ENCODE data around the gene XKR3.

XKR3 gene

DNA sequence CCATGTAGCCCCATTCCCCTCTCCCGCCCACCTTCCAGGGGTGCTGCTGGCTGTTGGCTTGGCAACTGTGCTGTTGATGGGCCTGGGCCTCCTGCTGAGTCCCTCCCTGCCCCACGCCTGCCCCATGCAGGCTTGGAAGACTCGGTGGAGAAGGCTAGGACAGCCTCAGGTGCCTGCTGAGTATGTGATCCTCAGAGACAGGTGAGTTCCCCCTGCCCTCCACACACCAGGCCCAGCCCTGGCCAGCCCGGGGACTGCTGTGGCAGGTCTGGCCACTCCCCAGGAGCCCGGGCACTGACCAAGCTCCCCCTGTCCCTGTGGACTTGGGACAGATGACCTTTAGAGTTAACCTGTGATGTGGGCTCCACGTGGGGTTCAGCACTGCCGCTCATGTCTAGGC, 20.7 kb upstream of the XKR3 start:
- TF ChIP-seq, protein P1, sequence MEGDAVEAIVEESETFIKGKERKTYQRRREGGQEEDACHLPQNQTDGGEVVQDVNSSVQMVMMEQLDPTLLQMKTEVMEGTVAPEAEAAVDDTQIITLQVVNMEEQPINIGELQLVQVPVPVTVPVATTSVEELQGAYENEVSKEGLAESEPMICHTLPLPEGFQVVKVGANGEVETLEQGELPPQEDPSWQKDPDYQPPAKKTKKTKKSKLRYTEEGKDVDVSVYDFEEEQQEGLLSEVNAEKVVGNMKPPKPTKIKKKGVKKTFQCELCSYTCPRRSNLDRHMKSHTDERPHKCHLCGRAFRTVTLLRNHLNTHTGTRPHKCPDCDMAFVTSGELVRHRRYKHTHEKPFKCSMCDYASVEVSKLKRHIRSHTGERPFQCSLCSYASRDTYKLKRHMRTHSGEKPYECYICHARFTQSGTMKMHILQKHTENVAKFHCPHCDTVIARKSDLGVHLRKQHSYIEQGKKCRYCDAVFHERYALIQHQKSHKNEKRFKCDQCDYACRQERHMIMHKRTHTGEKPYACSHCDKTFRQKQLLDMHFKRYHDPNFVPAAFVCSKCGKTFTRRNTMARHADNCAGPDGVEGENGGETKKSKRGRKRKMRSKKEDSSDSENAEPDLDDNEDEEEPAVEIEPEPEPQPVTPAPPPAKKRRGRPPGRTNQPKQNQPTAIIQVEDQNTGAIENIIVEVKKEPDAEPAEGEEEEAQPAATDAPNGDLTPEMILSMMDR (IDR thresholded peaks at IDR 0.05) = no peak
- intact Hi-C loops (cut with DNase I; ENCODE audit: low total_unique reads) = no loop called here
- no peak for DNase-seq
- H3K27me3 ChIP-seq = no peaks in the 10 kb centered on the region
- no peak overlapping the region for H3K27ac ChIP-seq
- H3K36me3 ChIP-seq = no peaks in the 10 kb centered on the region
- no peaks in the 10 kb centered on the region for H3K4me1 ChIP-seq
- H3K4me3 ChIP-seq = no peak overlapping the region
- no peaks in the 10 kb centered on the region for H3K9me3 ChIP-seq

DNA sequence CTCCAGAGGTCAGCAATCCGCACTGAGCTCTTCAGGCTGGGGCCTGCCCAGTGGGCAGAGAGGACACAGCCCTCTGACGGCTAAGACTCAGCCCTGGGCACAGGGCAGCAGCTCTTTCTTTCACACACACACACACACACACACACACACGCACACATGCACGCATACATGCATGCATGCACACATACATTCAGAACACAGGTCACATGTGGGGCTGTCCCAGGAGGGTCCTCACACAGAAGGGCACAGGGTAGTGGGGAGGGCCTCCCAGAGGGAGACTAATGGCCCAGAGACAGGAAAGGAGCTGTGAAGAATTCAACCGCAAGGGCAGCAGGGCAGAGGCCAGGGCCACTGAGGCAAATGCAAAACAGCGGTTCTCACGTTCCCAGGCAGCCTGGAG, 20.3 kb upstream of the XKR3 start:
- H3K27ac ChIP-seq = no peak overlapping the region
- TF ChIP-seq, protein P1 (IDR thresholded peaks at IDR 0.05) = no peak
- no peaks in the 10 kb centered on the region for H3K27me3 ChIP-seq
- intact Hi-C loops (cut with DNase I; ENCODE audit: low total_unique reads) = no loop called here
- no peaks in the 10 kb centered on the region for H3K4me1 ChIP-seq
- no peaks in the 10 kb centered on the region for H3K9me3 ChIP-seq
- H3K4me3 ChIP-seq = no peak overlapping the region
- DNase-seq = no peak
- H3K36me3 ChIP-seq = no peaks in the 10 kb centered on the region

DNA sequence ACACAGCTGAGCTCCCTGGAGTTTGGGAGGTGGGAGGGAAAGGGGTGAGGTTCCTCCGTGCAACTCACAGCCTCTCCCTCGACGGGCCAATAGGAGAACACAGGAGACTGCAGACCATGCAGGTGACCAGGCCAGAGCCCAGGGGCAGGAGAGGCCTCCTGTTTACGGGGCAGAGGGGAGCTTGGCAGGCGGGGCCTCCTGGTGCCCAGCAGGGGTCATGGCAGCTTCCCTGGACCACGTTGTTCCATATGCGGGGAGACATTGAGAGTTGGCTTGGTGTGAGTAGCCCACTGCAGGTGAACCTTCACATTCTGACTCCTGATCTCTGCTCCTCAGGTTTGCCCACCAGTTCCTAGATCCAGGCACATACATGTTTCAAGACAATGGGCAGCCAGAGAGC, 19.3 kb upstream of the XKR3 start:
- no peak overlapping the region for H3K27ac ChIP-seq
- H3K36me3 ChIP-seq = no peaks in the 10 kb centered on the region
- TF ChIP-seq, protein P1 (IDR thresholded peaks at IDR 0.05) = no peak
- no peaks in the 10 kb centered on the region for H3K4me1 ChIP-seq
- intact Hi-C loops (cut with DNase I; ENCODE audit: low total_unique reads) = no loop called here
- no peak overlapping the region for H3K4me3 ChIP-seq
- H3K9me3 ChIP-seq = no peaks in the 10 kb centered on the region
- no peaks in the 10 kb centered on the region for H3K27me3 ChIP-seq
- no peak for DNase-seq

DNA sequence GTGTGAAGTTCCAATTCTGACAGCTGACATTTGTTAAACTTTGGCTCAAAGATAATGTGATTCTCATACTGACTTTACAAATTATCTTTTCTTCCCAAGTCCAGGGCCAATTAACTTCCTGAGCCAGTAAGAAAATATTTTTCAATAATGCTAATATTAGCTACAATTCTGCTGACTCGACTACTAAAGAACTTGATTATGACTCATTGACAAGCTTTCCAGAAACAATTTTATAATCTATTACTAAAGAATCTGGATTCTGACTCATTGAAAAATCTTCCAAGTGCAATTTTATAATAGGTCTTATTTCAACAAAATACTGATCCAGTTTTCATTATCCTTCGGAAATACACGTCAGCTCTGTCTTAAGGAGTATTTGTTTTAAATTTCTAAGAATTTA, 12.9 kb upstream of the XKR3 start:
- no peaks in the 10 kb centered on the region for H3K36me3 ChIP-seq
- H3K4me1 ChIP-seq = peaks cover 0 to 14% (median 1%) of the 10 kb centered on the region in 4 donors
- TF ChIP-seq, protein P1 (IDR thresholded peaks at IDR 0.05) = no peak
- intact Hi-C loops (cut with DNase I; ENCODE audit: low total_unique reads) = no loop called here
- H3K27ac ChIP-seq = no peak overlapping the region
- H3K9me3 ChIP-seq = no peaks in the 10 kb centered on the region
- no peak for DNase-seq
- no peak overlapping the region for H3K4me3 ChIP-seq
- H3K27me3 ChIP-seq = no peaks in the 10 kb centered on the region

DNA sequence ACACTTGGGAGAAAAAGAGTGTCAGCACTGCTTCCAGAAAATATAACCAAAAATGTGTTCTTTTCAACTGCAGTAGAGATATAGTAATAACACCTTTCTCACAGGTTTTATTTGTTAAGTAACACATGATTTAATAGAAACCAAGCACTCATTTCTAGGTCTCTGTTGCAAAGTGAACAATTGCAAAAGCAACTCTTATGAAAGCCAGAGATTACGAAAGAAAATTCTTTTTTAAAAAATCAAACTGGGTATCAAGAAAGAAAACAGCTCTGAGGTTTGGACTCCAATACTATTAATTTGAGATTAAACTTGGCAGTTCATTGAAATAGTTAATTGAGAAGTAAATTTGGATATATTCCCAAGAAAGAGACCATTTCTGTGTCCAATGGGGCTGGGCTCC, 9.8 kb upstream of the XKR3 start:
- intact Hi-C loops (cut with DNase I; ENCODE audit: low total_unique reads) = no loop called here
- no peak for DNase-seq

More for the DNA sequence above, 9.8 kb upstream of the XKR3 start:
- no peaks in the 10 kb centered on the region for H3K27me3 ChIP-seq
- no peak overlapping the region for H3K27ac ChIP-seq
- TF ChIP-seq, protein P1 (IDR thresholded peaks at IDR 0.05) = no peak
- no peak overlapping the region for H3K4me3 ChIP-seq
- H3K9me3 ChIP-seq = no peaks in the 10 kb centered on the region
- peaks cover 0 to 14% (median 1%) of the 10 kb centered on the region in 4 donors for H3K4me1 ChIP-seq
- H3K36me3 ChIP-seq = no peaks in the 10 kb centered on the region
